Activated naive CD4-positive, alpha-beta T cell treated with anti-CD3 and anti-CD28 coated beads, Interleukin-2, amount 50 U/mL, for 72 hours (primary cell): Measurements from ENCODE around the gene PRR5L. TPM values are rescaled to one million over a fixed set of nuclear protein-coding genes. Genes with fewer than 3 reads are reported as not detected.
A peak's percentile ranks its signal among the peaks of the same experiment; 100 is the strongest.

Experiments used
- ATAC-seq, 2 donors: fragments of 150-1000 bp; cut with Tn5 transposase; 2 replicates each; pipeline ENCODE4 v1.10.0; 2021; ENCODE audit warnings: mild to moderate bottlenecking in 2 of 2, moderate library complexity in 2 of 2
- DNase-seq, 2 donors: peaks; one replicate each; pipeline ENCODE4 v3.0.0; 2021 to 2022; ENCODE audit warnings: low spot score in 2 of 2
- H3K27ac Mint-ChIP-seq, 2 donors: one replicate each; pipeline ENCODE4 v1.8.0; 2022; ENCODE audit warnings: mild to moderate bottlenecking in 2 of 2, mixed read lengths in 2 of 2
- H3K36me3 Mint-ChIP-seq, 2 donors: one replicate each; pipeline ENCODE4 v1.8.0; 2022; ENCODE audit warnings: mixed read lengths in 2 of 2
- H3K9me3 Mint-ChIP-seq, 2 donors: one replicate each; pipeline ENCODE4 v1.8.0; 2022; ENCODE audit warnings: mixed read lengths in 2 of 2
- total RNA-seq, 2 donors: library from RNA; stranded (reverse); gene quantifications; one replicate each; pipeline ENCODE4 v1.2.3, GENCODE V29; 2022

Gene PRR5L
- total RNA-seq, 2 donors from 2014 or later, result 2.3 to 46.9 TPM

DNA sequence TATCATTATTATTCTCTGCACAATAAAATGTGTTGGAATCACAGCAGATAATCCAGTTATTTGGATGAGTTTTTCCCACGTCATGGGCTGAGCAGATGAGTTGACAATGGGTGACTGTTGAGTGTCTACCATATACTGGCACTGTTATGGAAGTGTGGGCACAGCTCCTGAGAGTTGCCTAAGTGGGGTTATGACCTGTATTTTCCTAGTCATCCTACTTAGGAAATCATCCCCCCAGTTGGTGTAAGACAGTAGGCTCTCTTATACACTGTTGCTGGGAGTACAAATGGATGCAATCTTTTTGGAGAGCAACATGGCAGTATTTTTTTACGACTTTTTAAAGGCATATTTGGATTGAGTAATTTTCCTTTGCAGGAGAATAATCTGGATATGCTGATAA is 147.6 kb downstream of the PRR5L start:
- no peak for ATAC-seq
- H3K36me3 Mint-ChIP-seq, result peaks cover 8 to 59% of the 10 kb centered on the region in 2 donors

DNA sequence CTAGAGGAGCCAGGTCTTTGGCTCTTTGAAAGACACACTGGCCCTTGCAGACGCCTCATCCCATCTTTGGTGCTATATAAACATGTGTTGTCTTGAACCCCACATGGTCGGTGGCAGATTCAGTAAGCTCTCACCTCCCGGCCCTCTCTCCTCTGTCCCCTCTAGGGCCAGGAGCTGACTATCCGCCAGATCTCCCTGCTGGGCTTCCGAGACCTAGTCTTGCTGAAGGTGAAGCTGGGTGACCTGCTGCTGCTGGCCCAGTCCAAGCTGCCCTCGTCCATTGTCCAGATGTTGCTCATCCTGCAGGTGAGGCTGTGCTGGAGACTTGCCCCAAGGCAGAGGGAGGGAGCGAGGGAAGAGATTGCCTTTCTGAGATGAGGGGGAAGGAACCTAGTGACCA is 150.0 kb downstream of the PRR5L start:
- Mint-ChIP-seq H3K36me3 (peaks cover 12 to 61% of the 10 kb centered on the region in 2 donors), H3K27ac (no peak overlapping the region), H3K9me3 (peaks cover 0 to under 1% of the 10 kb centered on the region in 2 donors)
- no peak for ATAC-seq
- DNase-seq, result no peak

More for the DNA sequence above, 147.6 kb downstream of the PRR5L start:
- Mint-ChIP-seq H3K9me3 (peaks cover 0 to 4% of the 10 kb centered on the region in 2 donors), H3K27ac (no peak overlapping the region)
- no peak for DNase-seq

DNA sequence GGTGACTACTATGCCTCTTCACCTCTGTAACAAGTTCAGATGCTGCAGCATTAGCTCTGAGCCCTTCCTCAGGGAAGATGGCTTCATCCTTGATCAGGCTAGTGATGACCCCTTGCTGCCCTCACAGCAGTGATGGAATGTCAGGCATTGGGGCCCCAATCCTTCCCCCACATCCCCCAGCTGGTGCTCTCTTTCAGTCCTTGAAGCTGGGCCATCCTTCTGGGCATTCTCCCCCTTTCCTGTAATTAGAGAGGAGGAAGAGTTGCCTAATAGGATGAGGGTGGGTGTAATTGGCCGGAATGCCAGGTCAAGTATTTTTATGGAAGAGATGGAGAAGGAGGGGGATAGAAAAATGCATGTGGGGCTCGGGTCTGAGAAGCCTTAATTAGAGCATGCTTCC is 151.4 kb downstream of the PRR5L start:
- Mint-ChIP-seq H3K36me3 (peaks cover 12 to 60% of the 10 kb centered on the region in 2 donors), H3K27ac (no peak overlapping the region), H3K9me3 (no peaks in the 10 kb centered on the region)
- no peak for ATAC-seq
- no peak for DNase-seq

DNA sequence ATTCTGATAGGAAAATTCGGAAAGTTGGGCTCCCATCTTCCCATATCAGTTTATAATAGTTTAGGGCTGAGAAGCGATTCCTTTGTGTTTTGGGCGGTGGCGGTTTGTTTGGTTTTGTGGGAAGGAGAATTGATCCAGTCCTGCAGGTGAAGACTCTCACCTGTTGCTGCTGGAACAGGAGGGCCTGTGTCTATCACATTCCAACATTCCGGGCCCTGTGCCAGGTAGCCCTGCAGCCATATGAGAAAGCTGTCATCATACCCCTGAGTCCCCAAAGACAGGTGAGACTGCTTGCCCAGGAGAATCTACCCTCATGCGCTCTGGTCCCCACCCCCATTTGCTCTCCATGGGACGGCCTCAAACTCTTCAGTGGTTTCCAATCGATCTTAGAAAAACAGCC is 151.9 kb downstream of the PRR5L start:
- ATAC-seq (no peak), DNase-seq (no peak)
- no peaks in the 10 kb centered on the region for H3K9me3 Mint-ChIP-seq
- peaks cover 12 to 56% of the 10 kb centered on the region in 2 donors for H3K36me3 Mint-ChIP-seq
- H3K27ac Mint-ChIP-seq, result no peak overlapping the region

DNA sequence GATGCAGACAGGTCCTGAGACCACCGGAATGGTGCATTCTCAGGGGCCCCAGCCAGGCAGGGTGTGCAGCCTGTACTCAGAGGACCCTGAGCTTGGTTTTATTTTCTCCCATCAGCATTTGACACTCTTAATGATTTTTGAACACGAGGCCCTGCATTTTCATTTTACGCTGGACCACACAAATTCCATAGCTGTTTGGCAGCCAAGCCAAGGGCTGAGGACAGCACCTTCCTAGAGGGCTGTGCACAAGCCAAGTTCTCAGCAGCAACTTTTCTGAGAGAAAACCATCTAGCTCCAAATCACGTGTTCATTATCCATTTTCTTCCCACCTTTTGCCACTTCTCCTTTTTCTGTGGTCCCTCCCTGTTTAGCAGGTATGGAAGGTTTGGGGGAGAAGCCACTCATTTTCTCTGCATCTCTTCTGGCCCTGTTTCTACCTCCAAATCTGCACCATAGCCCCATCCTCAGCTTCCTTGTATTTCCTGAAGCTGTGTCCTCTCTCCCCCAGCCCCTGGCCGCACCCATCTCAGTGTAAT is 153.5 kb downstream of the PRR5L start:
- ATAC-seq, result no peak
- H3K9me3 Mint-ChIP-seq, result no peaks in the 10 kb centered on the region
- peak overlapping the region; percentile 4 to 72 for H3K27ac Mint-ChIP-seq
- peaks cover 12 to 46% of the 10 kb centered on the region in 2 donors for H3K36me3 Mint-ChIP-seq
- no peak for DNase-seq

- ATAC-seq, result peak; percentile 50 to 57
- peaks cover 12 to 41% of the 10 kb centered on the region in 2 donors for H3K36me3 Mint-ChIP-seq
- H3K9me3 Mint-ChIP-seq, result no peaks in the 10 kb centered on the region
- peak overlapping the region; percentile 4 to 72 for H3K27ac Mint-ChIP-seq
- DNase-seq, result no peak
These were observed 154.1 kb downstream of the PRR5L start for GRCh38 chr11:36450110-36450572.

GRCh38 chr11:36451045-36451444 is 155.0 kb downstream of the PRR5L start:
- no peaks in the 10 kb centered on the region for H3K9me3 Mint-ChIP-seq
- ATAC-seq (no peak), DNase-seq (no peak)
- no peak overlapping the region for H3K27ac Mint-ChIP-seq
- peaks cover 12 to 36% of the 10 kb centered on the region in 2 donors for H3K36me3 Mint-ChIP-seq

GRCh38 chr11:36451681-36452080 is 155.6 kb downstream of the PRR5L start:
- H3K36me3 Mint-ChIP-seq, result peaks cover 12 to 30% of the 10 kb centered on the region in 2 donors
- ATAC-seq (no peak), DNase-seq (no peak)
- no peak overlapping the region for H3K27ac Mint-ChIP-seq
- H3K9me3 Mint-ChIP-seq, result no peaks in the 10 kb centered on the region

GRCh38 chr11:36452236-36452940 is 156.3 kb downstream of the PRR5L start:
- DNase-seq, result no peak
- H3K36me3 Mint-ChIP-seq, result peaks cover 12 to 25% of the 10 kb centered on the region in 2 donors

DNA sequence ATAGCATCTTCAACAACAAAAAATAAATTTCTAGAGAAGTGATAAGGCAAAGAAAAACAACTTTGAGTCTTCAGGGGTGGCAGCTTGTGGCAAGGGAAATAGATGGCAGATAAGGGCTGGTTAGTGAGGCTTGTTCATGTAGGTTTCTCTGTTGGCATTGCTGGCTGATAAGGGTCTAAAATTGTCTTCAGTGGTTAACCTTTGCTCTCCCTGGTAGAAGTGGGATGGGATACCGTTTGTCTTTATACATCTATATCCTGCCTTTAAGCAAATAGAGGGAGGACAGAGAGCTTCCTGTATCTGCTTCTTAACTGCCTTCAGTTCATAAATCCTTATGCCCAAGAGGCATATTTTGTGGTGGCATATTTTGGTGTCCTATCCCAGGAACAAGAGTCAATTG is 156.9 kb downstream of the PRR5L start:
- DNase-seq (no peak), ATAC-seq (no peak)
- no peaks in the 10 kb centered on the region for H3K9me3 Mint-ChIP-seq
- peaks cover 12 to 19% of the 10 kb centered on the region in 2 donors for H3K36me3 Mint-ChIP-seq
- H3K27ac Mint-ChIP-seq, result no peak overlapping the region

More at GRCh38 chr11:36452236-36452940, 156.3 kb downstream of the PRR5L start:
- Mint-ChIP-seq H3K9me3 (no peaks in the 10 kb centered on the region), H3K27ac (no peak overlapping the region)
- ATAC-seq, result peak in 1 of 2 donors; percentile 40

- ATAC-seq (no peak), DNase-seq (no peak)
- Mint-ChIP-seq H3K9me3 (no peaks in the 10 kb centered on the region), H3K27ac (peak overlapping the region in 1 of 2 donors; percentile 58), H3K36me3 (peaks cover 12% of the 10 kb centered on the region in 2 donors)
These were observed 157.6 kb downstream of the PRR5L start for GRCh38 chr11:36453678-36454077.

DNA sequence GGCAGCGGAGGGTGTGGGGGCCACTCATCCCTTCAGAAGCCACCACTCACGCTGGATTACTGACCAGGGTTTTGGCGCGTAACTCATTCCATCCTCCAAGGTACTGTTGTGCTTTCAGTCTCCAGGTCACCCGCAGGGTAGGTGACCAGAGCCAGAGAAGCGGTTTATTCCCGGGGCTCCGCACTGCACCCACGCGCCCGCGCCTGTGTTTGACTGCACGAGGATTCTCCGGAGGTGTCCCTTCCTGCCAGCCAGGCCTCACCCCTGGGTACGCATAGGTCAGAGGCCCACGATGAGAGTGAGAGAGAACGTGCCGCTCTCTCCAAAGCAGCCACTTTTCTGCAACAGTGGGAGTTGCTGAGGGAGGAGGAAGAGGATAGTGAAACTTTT is 158.5 kb downstream of the PRR5L start:
- no peak for ATAC-seq
- peak overlapping the region in 1 of 2 donors; percentile 36 for H3K27ac Mint-ChIP-seq
- no peak for DNase-seq
- peaks cover 8 to 11% of the 10 kb centered on the region in 2 donors for H3K36me3 Mint-ChIP-seq
- H3K9me3 Mint-ChIP-seq, result no peaks in the 10 kb centered on the region

GRCh38 chr11:36454941-36455631 is 159.0 kb downstream of the PRR5L start:
- Mint-ChIP-seq H3K36me3 (peaks cover 2 to 6% of the 10 kb centered on the region in 2 donors), H3K27ac (peak overlapping the region in 1 of 2 donors; percentile 89), H3K9me3 (no peaks in the 10 kb centered on the region)
- ATAC-seq (no peak), DNase-seq (no peak)

DNA sequence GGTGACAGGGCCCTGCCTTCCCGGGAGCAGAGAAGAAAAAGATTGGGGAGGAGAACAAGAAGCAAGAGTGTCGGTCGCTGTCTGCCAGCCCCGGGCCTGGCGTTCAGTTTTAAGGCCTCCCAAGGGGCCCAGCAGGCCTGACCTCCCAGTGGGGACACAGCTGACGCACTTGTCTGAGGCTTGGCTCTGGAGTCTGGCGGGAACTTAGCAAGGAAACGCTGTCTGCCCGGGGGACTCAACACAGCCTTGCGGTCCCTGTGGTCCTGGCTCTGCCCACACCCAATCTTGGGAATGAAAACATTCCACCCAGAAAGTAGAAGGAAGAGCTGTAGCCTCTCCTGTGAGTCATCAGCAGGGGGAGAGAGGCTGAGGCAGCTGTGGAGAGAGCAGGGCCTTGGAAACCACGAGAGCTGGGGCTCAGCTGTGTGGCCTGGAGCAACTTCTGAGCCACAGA is 159.6 kb downstream of the PRR5L start:
- ATAC-seq (no peak), DNase-seq (no peak)
- peak overlapping the region in 1 of 2 donors; percentile 89 for H3K27ac Mint-ChIP-seq
- H3K36me3 Mint-ChIP-seq, result peaks cover 0 to 3% of the 10 kb centered on the region in 2 donors
- no peaks in the 10 kb centered on the region for H3K9me3 Mint-ChIP-seq

- no peaks in the 10 kb centered on the region for H3K36me3 Mint-ChIP-seq
- H3K9me3 Mint-ChIP-seq, result no peaks in the 10 kb centered on the region
- no peak for DNase-seq
- peak overlapping the region in 1 of 2 donors; percentile 89 for H3K27ac Mint-ChIP-seq
- no peak for ATAC-seq
These were observed 160.1 kb downstream of the PRR5L start for GRCh38 chr11:36456156-36456555.

- DNase-seq, result no peak
- no peak for ATAC-seq
- H3K27ac Mint-ChIP-seq, result peak overlapping the region in 1 of 2 donors; percentile 65
- peaks cover 0 to 6% of the 10 kb centered on the region in 2 donors for H3K36me3 Mint-ChIP-seq
- H3K9me3 Mint-ChIP-seq, result no peaks in the 10 kb centered on the region
These were observed 162.2 kb downstream of the PRR5L start for GRCh38 chr11:36458129-36458915.
